GM11168 (cell line): ENCODE results near the gene CACHD1.

Experiments
- in situ Hi-C: fragments of 300-500 bp; cut with MboI; formaldehyde crosslinking; loops from one replicate; pipeline ENCODE4 v1.12.0; 2022; ENCODE audit warnings: low sequenced_read_pairs; ENCODE audit not compliant: unreplicated experiment

Gene CACHD1

DNA sequence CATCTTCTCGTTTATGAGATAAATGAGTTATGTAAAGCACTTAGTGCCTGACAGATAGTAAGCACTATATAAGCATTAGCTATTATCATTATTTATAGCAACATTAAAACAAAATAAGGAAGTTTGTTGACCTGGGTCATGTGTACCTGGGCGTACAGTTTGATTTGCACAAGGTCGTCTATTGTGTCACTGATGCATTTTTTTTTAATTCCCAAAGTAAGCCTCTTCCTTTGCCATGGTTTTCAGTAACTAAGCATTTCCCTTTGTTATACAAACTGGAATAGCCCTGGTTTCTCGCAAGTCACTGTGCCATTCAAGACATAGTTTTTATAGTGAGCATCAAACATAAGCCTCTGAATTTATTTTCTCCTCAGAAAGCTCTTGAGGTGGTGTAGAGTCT lies 72.2 kb downstream of the CACHD1 start:
- in situ Hi-C loops: no loop called here

DNA sequence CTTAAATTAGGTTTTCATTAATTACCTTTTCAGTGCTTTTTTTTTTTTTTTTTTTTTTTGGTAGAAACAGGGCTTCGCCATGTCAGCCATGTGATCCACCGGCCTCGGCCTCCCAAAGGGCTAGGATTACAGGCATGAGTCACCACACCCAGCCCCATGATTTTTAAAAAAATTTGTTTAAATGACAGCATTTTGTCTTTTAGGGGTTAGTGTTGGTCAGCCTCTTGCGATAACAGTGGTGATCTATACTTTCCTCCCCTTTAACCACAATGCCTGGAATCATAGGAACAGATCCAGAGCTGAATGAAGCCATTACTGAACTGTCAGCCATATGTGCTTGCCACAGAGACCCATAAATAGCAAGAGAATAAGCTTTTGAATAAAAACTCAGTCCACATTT lies 73.9 kb downstream of the CACHD1 start:
- in situ Hi-C loops: no loop called here

DNA sequence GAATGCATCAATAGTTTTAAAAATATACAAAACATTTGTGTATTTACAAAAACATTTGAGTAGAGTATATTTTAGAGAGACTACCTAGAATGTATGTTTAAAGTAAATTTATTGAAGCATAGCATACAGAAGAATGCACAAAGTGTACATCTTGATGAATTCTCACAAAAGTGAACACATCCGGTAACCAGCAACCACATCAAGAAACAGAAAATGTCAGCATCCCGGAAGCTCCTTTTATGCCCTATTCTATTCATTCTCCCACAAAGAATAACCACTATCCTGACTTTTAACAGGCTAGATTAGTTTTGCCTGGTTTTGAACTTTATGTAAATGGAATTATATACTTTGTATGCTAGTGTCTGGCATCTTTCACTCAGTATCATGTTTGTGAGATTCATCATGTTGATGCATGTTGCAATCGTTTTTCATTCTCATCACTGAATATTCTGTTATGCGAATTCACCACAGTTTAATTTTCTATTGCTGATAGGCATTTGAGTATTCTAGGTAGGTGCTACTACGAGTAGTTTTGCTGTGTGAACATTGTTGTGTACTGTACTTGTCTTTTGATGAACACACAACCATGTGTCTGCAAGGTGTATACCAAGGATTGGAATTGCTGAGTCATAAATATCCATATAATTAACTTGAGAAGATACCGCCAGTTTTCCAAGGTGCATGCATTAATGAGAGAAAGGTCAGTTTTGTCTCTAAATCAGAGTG lies 75.4 kb downstream of the CACHD1 start:
- in situ Hi-C loops: no loop called here

DNA sequence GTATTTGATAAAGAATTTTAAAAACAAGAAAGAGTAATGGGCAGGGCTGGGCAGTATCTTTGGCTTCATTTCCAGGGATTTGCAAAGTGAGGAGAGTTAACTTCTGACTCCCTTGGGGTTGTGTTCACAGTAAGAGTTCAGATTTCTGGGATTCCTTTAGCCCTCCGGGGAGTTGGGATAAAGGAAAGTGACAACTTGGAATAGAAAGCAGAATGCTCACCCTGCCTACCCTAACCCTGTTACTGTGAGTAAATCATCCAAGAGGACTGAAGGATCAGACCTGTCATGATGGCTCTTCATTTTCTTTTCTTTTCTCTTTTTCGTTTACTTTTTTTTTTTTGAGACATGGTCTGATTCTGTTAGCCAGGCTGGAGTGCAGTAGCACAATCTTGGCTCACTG lies 76.1 kb downstream of the CACHD1 start:
- in situ Hi-C loops: no loop called here

DNA sequence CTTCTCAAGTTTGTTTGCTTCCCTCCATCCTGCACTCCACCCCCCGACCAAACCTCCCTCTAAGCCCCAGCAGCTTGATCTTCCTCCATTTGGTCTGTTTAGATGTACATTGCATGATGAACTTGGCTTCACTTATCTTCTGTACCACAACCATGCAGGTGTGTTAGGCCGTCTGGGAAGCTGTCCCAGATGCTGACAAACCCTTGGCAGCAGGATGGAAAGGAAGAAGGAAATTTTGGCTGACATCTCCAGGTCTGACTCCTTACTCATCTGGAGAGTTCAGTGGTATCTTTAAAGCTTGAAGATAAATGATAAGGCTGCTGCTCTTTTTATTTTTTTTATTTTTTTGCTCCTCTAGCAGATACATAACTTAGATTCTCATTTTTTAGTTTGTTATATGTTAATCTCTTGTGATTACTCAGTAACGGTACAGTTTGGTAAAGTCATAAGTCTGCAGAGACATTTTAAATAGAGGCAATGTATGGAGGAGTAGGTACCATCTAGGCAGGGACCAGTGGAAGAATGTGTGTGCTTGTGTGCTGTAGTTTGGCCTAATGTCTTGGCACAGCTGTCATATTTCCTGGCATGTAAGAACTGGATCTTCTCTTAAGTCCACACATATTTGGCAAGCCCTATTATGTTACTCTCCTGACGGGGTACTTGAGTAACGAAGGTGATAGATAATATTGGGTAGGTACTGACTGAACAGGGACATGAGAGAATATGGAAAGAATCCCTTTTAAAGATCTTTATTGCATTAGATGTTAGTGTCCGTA lies 79.7 kb downstream of the CACHD1 start:
- in situ Hi-C loops: no loop called here

DNA sequence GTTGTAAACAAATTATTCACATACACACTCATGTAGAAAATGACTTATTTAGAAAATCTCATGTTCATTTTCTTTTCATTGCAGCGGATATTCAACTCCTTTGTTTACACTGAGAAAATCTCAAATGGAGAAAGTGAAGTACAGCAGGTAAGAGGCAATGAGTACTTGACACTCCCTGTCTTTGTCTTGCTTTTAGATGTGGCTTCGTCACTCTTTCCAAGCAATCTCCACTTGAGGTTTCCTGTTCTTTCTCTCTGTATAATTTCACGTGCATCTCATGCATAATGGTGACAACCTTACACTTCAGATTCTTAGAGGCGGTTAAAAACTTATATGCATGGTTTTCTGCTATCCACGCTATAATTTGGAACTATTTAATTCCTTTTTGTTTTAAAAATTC lies 80.6 kb downstream of the CACHD1 start:
- in situ Hi-C loops: no loop called here

DNA sequence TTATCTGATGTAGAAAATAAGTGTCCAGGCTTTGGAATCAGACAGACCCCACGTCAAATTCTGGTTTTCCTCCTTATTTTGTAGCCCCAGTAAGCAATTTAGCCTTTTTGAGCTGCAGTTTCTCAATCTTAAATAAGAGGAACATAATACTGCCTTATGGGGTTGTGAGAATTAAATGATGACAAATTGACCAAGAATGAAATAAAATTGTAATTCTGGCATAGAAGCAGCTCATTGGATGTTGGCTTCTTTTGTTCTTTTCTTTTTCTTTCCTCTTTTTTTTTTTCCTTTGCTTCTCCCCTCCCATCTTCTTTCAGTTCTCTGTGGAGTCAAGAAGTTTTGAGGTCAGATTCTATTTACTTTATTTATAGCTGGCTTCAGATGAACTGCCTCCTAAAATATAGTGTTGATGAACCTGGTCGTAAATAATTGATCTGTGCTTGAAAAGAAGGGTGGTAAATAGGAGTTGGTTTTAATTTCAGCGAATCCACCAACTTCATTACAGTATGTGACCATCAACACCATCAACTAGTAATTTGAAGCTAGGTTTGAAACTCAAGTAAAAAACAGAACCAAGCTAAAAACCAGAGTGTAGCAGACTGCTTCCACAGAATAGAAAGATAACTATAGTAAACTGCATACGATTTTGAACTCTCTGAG lies 81.1 kb downstream of the CACHD1 start:
- in situ Hi-C loops: no loop called here

DNA sequence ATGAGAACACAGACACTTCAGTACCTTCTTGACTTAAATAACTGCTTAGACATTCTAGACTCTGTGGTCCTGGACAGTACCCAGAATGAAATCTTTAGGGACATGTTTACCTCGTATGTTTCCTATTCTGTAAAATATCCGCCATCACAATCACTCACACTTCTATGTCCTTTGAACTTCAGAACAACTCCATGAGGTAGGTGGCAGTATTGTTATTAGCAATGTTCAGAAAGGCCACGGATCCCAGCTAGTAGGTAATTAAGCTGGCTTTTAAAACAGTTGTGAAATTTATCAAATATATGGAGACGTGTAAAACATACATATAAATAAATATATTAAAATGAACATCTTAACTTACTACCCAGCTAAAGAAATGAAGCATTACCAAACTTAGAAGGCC lies 83.4 kb downstream of the CACHD1 start:
- in situ Hi-C loops: no loop called here

DNA sequence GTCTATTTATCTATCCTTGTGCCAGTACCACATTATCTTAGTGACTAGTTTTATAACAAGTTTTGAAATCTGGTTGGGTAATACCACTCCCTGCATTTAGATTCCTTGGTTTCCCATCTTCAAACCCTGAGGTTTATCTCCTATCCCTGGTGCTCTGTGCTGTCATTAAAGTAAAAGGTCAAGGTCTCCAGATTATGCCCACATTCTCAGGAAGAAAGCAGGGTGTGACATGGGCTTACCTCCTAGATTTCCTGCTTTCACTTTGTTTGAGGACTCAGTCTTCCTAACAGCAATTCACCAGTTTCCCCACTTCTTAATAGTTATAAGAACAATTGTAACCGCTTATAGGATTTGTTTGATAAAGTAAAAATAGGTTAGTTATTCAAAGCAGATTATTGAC lies 86.0 kb downstream of the CACHD1 start:
- in situ Hi-C loops: no loop called here

DNA sequence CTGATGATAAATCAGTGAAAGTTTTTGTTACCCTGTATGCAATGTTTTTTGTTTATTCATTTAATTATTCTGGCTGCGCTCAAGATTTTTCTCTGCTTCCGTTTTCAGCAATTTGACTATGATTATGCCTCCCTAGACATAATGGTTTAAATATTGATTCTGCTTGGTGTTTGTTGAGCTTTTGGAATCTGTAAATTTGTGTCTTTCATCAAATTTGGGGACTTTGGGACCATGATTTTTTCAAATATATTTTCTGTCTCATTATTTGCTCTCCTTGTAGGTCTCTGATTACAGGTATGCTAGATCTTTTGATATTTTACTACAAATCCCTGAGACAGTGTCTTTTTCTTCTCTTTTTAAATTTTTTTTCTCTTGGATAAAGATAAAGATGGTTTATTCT lies 92.1 kb downstream of the CACHD1 start:
- in situ Hi-C loops: no loop called here

DNA sequence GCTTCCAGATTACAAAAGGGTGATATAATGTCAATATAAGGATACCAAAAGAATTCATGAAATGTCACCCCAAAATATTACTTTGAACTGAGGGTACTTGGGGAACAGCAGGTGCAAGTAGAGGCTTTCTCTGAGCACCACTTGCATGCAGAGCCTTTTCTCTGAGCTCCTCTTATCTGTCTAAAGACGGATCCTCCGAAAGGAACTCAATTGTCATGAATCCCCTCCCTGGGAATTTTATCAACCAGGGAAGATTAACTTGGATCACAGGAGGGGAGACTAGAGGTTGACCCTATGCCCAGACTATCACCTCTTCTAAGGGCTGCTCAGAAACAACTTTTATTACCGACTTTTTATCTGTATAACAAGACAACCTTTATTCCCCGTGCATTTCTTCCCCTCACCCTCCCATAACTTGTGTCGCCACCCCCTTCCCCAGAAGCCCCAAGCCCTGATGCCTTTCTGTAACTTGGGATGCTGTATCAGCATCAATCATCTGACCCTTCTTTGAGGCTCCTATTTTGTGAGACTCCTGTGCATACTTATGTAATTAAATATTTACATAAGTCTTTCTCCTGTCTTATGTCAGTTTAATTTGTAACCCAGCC lies 94.1 kb downstream of the CACHD1 start:
- in situ Hi-C loops: no loop called here

DNA sequence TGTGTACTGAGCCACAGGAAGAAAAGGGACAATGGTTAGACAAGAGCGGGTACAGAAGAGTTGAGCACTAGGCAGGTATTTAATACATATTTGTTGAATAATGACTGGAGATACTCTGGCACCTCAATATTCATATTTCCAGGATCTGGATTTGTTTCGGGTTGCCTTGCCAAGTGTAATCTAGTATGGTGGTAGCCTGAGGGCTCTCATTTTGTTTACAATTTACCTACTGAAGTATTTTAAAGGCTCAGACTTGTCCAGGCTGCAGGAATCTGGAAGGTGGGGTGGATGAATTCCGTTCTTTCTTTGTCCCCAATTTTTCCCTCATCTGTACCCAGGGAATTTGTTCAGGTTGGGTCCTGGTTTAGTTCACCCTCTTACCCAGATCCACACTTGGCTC lies 95.0 kb downstream of the CACHD1 start:
- in situ Hi-C loops: no loop called here

DNA sequence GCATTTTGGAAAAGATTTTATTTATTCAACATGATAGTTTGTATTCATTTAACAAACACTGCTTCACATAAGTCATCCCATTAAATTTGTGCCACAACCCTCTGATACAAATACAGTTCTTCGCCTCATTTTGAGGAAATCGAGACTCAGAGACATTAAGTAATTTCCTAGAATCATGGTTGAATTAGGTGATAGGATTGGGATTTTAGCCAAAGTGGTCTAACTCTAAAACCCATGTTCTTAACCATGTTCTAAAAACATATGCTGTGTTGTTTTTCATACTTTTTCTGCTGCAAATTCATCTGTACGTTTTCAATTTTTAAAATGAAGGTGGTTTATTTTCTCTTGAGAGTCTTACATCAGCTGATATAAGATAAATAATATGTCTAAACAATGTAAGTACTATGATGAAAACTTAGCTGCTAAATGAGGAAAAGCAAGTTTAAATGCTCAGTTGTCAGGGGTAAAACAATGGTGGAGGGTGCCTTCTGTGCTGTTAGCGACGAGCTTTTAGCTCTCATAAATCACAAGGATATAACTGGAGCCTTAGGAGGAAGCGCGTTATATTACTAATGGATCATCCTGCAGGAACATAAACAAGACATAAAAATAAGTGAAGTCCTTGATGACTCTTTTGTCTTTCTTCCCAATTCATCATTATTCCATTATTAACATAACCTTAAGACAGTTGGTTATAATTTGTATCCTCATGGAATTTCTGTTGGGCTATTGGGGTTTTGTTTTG lies 97.7 kb downstream of the CACHD1 start:
- in situ Hi-C loops: no loop called here

DNA sequence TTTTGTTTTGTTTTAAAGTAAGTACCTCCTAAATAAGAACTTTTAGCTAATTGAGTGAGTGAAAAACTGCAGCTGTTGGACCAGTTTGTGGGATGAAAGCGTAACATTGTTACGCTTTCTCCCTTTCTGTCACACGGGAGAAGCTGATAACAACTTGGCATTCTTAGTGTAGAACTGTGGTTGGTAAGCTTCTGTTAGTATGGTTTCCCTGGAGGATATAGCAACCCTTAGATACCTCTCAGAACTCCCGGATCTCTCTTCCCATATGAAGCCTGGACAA lies 98.2 kb downstream of the CACHD1 start:
- in situ Hi-C loops: no loop called here

DNA sequence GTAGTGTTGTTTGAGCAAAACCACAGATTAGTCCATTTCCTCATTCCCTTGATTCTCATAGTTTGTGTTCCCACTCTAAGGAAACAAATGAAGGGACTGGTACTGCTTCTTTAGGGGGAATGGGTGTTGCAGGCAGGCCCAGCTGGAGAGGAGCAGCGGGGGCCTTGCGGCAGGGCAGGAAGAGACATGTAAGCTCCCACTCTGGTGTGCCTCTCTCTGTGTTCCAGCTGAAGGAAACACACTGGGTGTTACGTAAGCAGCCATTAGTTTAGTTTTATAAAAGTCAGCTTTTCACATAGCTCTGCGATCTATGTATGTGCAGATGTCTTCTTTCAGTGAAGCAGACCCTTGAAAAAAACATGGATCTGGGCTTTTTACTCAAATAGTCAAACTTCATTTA lies 99.5 kb downstream of the CACHD1 start:
- in situ Hi-C loops: no loop called here

DNA sequence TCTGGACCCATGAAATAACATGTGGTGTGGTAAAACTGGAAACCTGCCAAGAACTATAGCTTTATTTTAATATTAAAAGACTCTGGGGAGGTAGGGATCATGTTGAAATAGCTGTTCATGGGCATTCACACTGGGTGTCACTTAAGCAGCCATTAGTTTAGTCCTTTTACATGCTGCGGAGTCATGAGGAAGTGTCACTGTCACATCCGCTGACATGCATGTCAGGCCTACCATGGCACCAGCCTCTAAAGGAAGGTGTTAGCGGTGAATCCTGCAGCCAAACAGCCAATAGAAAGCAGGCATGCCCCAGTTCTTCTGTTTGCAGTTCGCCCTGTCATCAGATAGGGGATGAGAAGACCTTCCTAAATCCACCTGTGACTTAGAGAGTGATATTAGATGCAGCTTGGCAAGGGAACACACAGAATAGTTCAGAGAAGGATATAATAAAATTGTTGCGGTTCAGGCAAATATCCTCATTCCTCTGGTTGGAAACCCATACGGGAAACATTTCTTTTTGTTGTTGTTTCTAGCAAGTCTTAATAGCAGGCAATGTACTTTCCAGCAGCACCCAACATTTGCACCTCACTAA lies 100.4 kb downstream of the CACHD1 start:
- in situ Hi-C loops: no loop called here

DNA sequence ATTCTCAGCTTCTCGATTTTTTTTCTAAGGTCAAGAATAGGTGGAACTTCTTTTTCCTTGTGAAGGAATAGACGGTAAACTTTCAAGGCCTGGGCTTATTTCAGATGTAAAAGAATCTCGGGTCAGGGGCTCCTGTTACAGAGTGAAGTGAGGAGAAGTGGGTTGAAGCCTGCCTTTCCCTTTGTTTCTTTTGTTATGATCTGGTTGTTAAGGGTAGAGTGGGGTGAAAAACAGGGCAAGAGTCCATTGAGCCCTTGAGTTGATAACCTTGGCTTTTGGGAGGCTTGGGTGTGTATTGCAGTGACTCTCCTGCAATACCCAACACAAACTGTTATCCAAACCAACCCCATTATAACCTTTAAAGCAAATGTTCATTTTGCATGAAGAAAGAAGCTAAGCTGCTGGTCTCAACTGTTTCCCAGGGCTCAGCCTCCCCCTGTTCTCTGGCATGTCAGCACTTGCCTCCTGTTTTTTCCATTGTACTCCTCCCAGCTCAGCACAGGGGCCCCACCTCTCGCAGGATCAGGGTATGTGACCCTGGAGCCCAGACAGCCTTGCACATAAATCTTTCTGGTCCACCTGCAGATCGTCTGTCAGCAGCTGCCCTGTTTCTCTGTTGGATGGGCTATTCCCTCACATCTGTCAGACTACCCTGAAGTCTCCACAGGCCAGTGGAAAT lies 102.4 kb downstream of the CACHD1 start:
- in situ Hi-C loops: no loop called here

DNA sequence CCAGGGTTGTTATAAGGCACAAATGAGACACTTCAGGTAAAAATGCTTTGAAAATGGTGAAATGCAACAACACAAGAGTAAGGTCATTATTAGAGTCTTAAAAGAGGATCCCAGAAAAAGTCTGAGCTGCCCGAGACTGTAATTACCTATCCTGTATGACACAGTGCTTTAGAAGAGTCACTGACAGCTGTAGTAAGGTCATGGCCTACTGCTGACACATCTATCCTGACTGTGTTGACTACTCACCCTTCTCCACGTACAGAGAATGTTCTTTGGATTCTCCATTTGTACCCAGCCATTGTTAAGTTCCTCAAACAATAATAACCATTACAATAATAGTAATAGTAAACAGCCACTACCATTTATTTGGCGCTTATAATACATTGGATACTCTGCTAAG lies 104.4 kb downstream of the CACHD1 start:
- in situ Hi-C loops: no loop called here

DNA sequence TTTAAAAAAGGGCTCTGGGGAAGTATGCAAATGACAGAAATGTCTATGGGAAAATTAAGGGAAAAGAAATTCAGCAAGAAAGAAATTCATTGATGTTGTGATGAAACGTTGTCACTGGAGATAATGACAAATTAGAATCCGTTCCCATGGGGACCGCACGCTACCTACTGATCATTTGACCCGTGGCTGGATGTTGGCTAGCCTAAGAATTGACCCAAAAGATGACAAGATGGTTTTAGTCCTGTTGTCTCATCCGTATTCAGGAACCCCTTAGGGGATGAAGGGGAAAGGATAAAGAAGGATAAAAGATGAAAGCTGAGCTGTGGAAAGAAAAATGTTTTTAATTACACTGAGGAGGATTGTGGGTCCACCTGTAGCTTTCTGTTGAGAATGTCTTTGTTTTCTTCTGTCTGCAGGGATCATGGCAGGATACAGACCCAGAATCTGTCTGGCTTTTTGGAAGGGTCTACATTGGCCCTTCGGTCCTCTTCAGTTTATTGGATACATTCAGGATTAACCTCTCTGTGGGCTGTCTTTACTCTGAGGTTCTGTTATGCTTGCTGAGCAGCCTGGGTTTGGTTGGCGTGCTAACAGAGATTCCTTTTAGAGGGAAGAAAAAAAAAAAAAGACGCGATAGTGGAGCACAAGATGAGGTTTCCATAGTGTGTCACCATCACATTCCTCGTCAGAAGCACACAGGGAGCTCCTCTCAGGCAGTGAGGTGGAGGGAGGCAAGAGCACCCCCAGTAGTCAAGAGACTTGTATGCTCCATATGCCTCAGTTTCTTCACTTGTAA lies 106.2 kb downstream of the CACHD1 start:
- in situ Hi-C loops: no loop called here
